GM12865 (cell line): ENCODE data around the gene RNF182.
"Not testable (repeated sequence)": the region's sequence is repeated elsewhere in the genome, so short reads cannot be mapped to it uniquely, and the experiment has no call there.

Experiments used
- DNase-seq: peaks from one replicate; pipeline ENCODE4 v3.0.0; 2010; ENCODE audit warnings: low read depth
- H3K4me3 ChIP-seq: 2 replicates; pipeline ENCODE4 v1.5.1; 2011; ENCODE audit warnings: mild to moderate bottlenecking, low read depth, low read length, control low read depth
- TF ChIP-seq, protein P1 (sequence below): IDR thresholded peaks from 2 replicates; pipeline ENCODE4 v1.5.1; 2011; ENCODE audit warnings: low read length, control low read depth, low read depth, inconsistent platforms; ENCODE audit not compliant: insufficient read depth; ENCODE audit errors: missing control alignments

The RNF182 gene

DNA sequence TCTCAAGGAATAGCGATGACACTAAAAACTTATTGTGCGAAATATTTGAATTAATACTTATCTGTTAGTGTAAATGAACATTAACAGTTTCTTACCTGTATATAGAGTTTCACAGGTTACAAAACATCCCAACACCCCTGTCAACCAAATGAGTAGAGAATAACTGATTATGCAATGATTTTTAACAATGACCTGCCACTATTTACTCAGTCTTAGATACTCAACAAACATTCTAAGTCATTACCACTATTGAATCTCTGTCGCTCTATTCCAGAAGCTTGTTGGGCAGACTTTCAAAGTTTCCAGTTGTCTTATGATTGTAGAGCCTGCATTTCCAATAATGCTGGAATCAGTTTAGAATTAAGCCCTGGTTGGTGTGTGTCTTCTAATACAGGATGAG is 85.5 kb downstream of the RNF182 start:
- TF ChIP-seq, protein P1, sequence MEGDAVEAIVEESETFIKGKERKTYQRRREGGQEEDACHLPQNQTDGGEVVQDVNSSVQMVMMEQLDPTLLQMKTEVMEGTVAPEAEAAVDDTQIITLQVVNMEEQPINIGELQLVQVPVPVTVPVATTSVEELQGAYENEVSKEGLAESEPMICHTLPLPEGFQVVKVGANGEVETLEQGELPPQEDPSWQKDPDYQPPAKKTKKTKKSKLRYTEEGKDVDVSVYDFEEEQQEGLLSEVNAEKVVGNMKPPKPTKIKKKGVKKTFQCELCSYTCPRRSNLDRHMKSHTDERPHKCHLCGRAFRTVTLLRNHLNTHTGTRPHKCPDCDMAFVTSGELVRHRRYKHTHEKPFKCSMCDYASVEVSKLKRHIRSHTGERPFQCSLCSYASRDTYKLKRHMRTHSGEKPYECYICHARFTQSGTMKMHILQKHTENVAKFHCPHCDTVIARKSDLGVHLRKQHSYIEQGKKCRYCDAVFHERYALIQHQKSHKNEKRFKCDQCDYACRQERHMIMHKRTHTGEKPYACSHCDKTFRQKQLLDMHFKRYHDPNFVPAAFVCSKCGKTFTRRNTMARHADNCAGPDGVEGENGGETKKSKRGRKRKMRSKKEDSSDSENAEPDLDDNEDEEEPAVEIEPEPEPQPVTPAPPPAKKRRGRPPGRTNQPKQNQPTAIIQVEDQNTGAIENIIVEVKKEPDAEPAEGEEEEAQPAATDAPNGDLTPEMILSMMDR, result no peak
- no peak overlapping the region for H3K4me3 ChIP-seq
- DNase-seq, result no peak

GRCh38 chr6:14012313-14013030 is 87.7 kb downstream of the RNF182 start:
- no peak for DNase-seq
- TF ChIP-seq, protein P1, result no peak
- H3K4me3 ChIP-seq, result no peak overlapping the region

GRCh38 chr6:14015964-14016363 is 91.2 kb downstream of the RNF182 start:
- TF ChIP-seq, protein P1, result no peak
- DNase-seq, result no peak
- H3K4me3 ChIP-seq, result no peak overlapping the region

GRCh38 chr6:14016432-14016831 is 91.7 kb downstream of the RNF182 start:
- H3K4me3 ChIP-seq, result no peak overlapping the region
- TF ChIP-seq, protein P1, result no peak
- DNase-seq, result no peak

DNA sequence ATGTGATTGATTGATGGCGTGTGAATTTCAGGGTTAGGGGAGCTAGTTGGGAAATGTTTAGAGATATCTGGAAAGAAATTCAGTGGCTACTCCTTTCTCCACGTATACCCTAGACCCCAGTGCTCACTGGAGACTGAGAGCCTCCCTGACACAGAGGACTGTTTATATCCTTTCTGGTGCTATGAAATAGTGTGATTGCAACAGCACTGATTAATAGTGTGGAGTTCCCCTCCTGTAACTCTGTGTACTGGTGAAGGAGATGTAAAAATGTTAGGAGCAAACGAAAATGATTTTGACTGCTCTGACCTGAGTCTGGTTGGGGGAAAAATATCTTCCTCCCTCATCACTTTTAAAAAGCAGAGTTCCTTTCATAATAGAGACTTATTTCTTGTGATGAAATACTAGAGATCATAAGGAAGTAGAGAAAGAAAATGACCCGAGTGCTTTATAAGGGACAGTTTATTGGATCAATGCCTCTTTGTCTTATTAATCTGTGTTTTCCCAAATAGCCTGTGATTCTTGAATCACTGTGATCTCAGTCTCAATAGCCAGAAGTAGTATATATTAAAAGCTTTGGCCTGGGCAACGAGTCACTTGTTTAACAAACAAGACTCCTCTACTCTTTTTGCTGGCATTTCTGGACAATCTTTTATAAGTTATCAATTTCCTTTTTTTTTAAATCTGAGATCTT is 92.3 kb downstream of the RNF182 start:
- DNase-seq, result no peak
- H3K4me3 ChIP-seq, result no peak overlapping the region
- TF ChIP-seq, protein P1, result no peak

DNA sequence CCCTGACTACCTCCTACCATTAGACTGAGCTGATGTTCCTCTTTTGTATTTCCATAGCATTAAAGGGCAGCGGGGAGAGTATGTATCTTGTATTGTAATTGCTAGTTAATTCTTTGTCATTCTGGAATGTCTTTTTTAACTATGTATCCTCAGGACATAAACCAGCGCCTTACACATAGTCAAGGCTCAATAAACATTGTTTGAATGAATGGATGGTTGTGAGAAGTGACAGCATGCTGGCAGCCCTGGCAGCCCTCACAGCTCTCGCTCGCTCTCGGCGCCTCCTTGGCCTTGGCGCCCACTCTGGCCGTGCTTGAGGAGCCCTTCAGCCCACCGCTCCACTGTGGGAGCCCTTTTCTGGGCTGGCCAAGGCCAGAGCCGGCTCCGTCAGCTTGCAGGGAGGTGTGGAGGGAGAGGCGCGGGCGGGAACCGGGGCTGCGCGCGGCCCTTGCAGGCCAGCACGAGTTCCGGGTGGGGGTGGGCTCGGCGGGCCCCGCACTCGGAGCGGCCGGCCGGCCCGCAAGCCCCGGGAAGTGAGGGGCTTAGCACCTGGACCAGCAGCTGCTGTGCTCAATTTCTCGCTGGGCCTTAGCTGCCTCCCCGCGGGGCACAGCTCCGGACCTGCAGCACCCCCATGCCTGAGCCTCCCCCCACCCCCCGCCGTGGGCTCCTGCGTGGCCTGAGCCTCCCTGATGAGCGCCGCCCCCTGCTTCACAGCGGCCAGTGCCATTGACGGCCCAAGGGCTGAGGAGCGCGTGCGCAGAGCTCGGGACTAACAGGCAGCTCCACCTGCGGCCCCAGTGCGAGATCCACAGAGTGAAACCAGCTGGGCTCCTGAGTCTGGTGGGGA is 93.1 kb downstream of the RNF182 start:
- DNase-seq, result no peak
- H3K4me3 ChIP-seq, result no peak overlapping the region
- TF ChIP-seq, protein P1, result no peak

- DNase-seq, H3K4me3 ChIP-seq: not testable (repeated sequence)
These were observed 93.8 kb downstream of the RNF182 start for GRCh38 chr6:14018559-14018958.
